Mesodermal cell (in vitro differentiated cells): ENCODE results near the gene RAB39B.

ENCODE experiments used
- H3K27ac ChIP-seq: 2 replicates; pipeline ENCODE4 v1.7.0; 2013; ENCODE audit warnings: mild to moderate bottlenecking, low read depth, low read length, moderate library complexity; ENCODE audit not compliant: severe bottlenecking
- H3K36me3 ChIP-seq: 2 replicates; pipeline ENCODE4 v1.7.1; 2013; ENCODE audit warnings: mild to moderate bottlenecking, low read length, moderate library complexity; ENCODE audit not compliant: control insufficient read depth, insufficient read depth
- H3K4me1 ChIP-seq: one replicate; pipeline ENCODE4 v1.7.1; 2013; ENCODE audit warnings: mild to moderate bottlenecking, low read length; ENCODE audit not compliant: insufficient read depth, control insufficient read depth, poor library complexity, severe bottlenecking
- H3K4me3 ChIP-seq: 2 replicates; pipeline ENCODE4 v1.7.0; 2013; ENCODE audit warnings: low read length, control low read depth, mild to moderate bottlenecking; ENCODE audit not compliant: insufficient read depth, poor library complexity, severe bottlenecking; ENCODE audit errors: extremely low read depth
- H3K9me3 ChIP-seq: 2 replicates; pipeline ENCODE4 v1.7.1; 2013; ENCODE audit warnings: mild to moderate bottlenecking, low read length, moderate library complexity; ENCODE audit not compliant: control insufficient read depth
- WGBS, 2 experiments: methylation state at CpG; one replicate each; pipeline ENCODE4 v1.1.5; 2013; ENCODE audit warnings: missing lambda C conversion rate in 2 of 2; ENCODE audit not compliant: insufficient coverage in 2 of 2; 5-methylcytosine and 5-hydroxymethylcytosine counted together

The RAB39B gene

DNA sequence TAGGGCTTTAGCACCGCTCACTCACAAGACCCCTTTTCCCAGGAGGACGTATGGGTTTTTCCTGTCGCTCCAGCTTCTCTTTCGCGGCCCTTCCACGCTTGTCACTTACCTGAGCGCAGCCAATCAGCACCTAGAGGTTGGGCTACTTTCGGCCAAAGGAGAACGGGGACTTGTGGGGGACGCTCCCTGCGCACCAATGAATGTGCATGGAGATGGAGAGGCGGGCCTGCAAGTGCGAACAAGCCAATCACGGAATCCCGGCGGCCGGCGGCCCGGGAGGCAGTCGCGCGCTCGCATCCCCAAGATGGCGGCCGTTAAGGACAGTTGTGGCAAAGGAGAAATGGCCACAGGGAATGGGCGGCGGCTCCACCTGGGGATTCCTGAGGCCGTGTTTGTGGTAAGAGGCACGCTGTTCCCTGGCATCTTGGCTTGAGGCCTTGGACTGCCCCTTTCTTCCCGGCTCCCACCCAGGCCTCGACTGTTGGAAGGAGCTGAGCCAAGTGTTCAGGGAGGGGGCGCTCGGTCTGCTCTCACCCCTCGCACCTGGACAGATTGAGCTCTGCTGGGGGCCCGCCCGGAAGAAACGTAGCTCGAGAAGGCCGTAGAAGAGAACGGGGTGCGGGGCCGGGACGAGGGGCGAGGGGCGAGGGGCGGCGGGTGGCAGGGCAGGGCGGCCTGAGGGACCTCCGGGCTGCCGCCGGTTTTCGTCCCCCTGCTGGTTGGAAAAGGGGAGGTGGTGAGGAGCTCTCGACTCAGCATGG is 47.9 kb downstream of the RAB39B start, which contains the start of gene VBP1:
VBP1 (plus strand) TSS at position 282 of the 761 bp plus-strand sequence; CDS start at position 305, 23 bp downstream.
- peak within 1 kb of the TSS; percentile 71 for H3K4me3 ChIP-seq
- H3K27ac ChIP-seq, result peak within 1 kb of the TSS; percentile 87
- WGBS, 2 experiments, result 0 to 2% methylated on average over 1 to 17 of the region's 53 CpGs
- no peaks in the 10 kb centered on the region for H3K9me3 ChIP-seq
- H3K36me3 ChIP-seq, result peaks cover 17% of the 10 kb centered on the region
- H3K4me1 ChIP-seq, result no peaks in the 10 kb centered on the region

DNA sequence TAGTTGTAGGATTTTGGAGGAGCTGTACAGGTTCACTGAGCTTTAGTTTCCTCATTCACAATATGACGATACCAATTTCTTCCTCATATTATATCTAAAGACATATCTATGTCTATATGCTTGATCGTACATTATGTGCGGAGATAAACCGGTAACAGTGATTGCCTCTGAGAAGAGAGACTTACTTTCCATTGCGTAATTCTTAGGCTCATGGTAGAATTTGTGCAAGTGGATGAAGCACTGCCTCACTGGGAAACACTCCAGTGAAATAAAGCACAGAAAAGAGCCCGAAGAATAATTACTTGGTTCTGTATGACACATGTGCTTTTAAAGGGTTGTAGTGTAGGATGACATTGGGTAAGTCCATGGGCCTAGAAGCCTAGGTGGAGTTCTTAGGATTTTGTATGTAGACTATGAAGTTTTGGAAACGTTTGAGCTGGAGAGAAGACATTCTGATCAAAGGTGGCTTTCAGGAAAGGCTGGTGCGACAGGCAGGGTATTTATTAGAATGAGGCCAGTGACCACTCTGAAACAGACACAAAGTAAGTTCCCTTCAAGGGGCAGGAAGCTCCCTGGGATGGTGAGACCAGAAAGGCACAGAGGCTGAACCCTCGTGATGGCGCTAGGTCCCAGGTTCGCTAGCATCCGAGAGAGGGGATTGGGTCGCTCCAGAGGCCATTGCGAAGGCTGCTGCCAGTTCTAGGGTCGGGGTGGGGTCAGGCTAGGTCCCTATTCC is 48.7 kb downstream of the RAB39B start:
- Histone ChIP-seq H3K36me3 (peaks cover 10% of the 10 kb centered on the region), H3K4me1 (no peaks in the 10 kb centered on the region), H3K4me3 (peak overlapping the region; percentile 71), H3K27ac (peak overlapping the region; percentile 23), H3K9me3 (no peaks in the 10 kb centered on the region)
- 17 to 23% methylated on average over 1 to 4 of the region's 15 CpGs for WGBS, 2 experiments

DNA sequence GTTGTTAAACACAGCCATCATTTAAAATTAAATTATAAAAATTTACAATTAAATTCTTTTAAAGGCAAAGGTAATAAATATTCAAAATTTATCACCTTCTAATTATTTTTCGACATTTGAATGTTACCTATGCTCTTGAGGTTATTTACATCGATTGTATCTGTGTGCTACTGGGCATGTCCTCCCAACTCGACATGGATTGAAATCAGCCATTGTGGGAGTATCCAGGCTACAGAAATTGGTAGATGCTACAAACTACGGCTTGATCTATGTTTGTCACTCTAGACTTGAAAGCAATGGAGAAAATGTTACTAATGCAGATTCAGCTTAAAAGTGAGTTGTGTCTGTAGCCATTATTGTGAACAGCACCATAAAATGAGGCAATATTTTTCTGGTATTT is 50.6 kb downstream of the RAB39B start:
- Histone ChIP-seq H3K27ac (no peak overlapping the region), H3K4me3 (no peak overlapping the region), H3K9me3 (no peaks in the 10 kb centered on the region), H3K4me1 (no peaks in the 10 kb centered on the region), H3K36me3 (peaks cover 4% of the 10 kb centered on the region)
- 100% methylated on average over 2 of the region's 4 CpGs; no CpG with 5 or more reads in 1 of the 2 experiments for WGBS, 2 experiments

DNA sequence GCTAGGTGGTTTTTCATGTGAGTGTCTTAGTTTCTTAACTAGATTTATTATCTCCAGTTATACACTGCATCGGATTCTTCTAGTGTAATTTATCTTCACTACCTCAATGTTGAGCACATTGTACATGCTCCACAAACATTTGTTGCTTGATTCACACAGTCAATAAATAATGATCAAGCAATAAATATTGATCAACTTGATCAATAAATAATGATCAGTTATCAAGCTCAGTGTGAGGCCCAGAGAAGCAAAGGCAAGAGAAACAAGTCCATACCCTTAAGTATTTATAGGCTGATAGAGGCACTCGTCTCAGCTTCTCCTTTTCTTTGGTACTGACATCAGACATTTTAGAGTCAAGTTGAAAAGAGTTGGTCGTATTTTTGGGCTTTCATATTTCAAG is 53.1 kb downstream of the RAB39B start:
- H3K27ac ChIP-seq, result no peak overlapping the region
- H3K4me3 ChIP-seq, result no peak overlapping the region
- no CpG with 5 or more reads among the region's 3 CpGs for WGBS, 2 experiments
- no peaks in the 10 kb centered on the region for H3K36me3 ChIP-seq
- H3K4me1 ChIP-seq, result no peaks in the 10 kb centered on the region
- H3K9me3 ChIP-seq, result no peaks in the 10 kb centered on the region
